T-cell (primary cell): Measurements from ENCODE around the gene ENTPD6. TPM values are rescaled to one million over a fixed set of nuclear protein-coding genes. Genes with fewer than 3 reads are reported as not detected.

Source experiments
- ATAC-seq, 4 experiments: fragments of 200-7000 bp in 3 of 4; fragments of 150-1000 bp in 1 of 4; cut with Tn5 transposase; replicated peaks in 1 of 4; 1 replicate in 3 of 4; 2 replicates in 1 of 4; pipeline ENCODE4 v1.10.0; 2021; ENCODE audit warnings: moderate library complexity in 3 of 4, mild to moderate bottlenecking in 2 of 4, moderate number of reproducible peaks in 1 of 4
- CTCF ChIA-PET, 2 donors: fragments of 300-600 bp; sonication (Branson Sonifier 250); formaldehyde crosslinking; loops; one replicate each; lab custom pipeline; 2022; ENCODE audit warnings: antibody characterized with exemption in 2 of 2; lab: Charles Lee
- POLR2A ChIA-PET, 2 donors: fragments of 300-600 bp; sonication (Branson Sonifier 250); formaldehyde crosslinking; loops; one replicate each; lab custom pipeline; 2022; ENCODE audit warnings: antibody characterized with exemption in 2 of 2; lab: Charles Lee
- DNase-seq, 35 experiments: peaks; one replicate each; pipeline versions ENCODE4 v3.0.0 to v3.0.0-alpha.2; 2013 to 2023
- H3K27ac ChIP-seq: one replicate; pipeline ENCODE4 v1.5.1; 2013; ENCODE audit warnings: low read length
- H3K27me3 ChIP-seq, 2 experiments: replicated peaks in 1 of 2; 1 replicate in 1 of 2; 2 replicates in 1 of 2; pipeline versions ENCODE4 v1.6.1 to v1.7.0; 2013; ENCODE audit warnings: low read length in 1 of 2, mixed read lengths in 1 of 2; ENCODE audit not compliant: control insufficient read depth in 2 of 2, insufficient read depth in 2 of 2; ENCODE audit errors: extremely low read depth in 1 of 2
- H3K36me3 ChIP-seq, 2 donors: 1 replicate in 1 of 2; 2 replicates in 1 of 2; pipeline versions ENCODE4 v1.6.1 to v1.7.0; 2013; ENCODE audit warnings: low read length in 1 of 2; ENCODE audit not compliant: control insufficient read depth in 2 of 2, insufficient read depth in 1 of 2; ENCODE audit errors: extremely low read depth in 1 of 2
- H3K4me1 ChIP-seq, 2 experiments: 1 replicate in 1 of 2; 2 replicates in 1 of 2; pipeline versions ENCODE4 v1.6.1 to v1.7.0; 2013; ENCODE audit warnings: low read length in 2 of 2, mixed read lengths in 1 of 2; ENCODE audit not compliant: insufficient read depth in 2 of 2, control insufficient read depth in 1 of 2; ENCODE audit errors: extremely low read depth in 1 of 2
- H3K4me3 ChIP-seq, 2 donors: 1 replicate in 1 of 2; 2 replicates in 1 of 2; pipeline versions ENCODE4 v1.5.1 to v1.7.0; 2013; ENCODE audit warnings: mild to moderate bottlenecking in 2 of 2, low read length in 1 of 2, moderate library complexity in 1 of 2; ENCODE audit not compliant: control insufficient read depth in 1 of 2; ENCODE audit errors: extremely low read depth in 1 of 2
- H3K9me3 ChIP-seq: 2 replicates; pipeline ENCODE4 v1.7.0; 2013
- H3K27ac Mint-ChIP-seq, 2 donors: one replicate each; pipeline ENCODE4 v1.8.0; 2020 to 2021; ENCODE audit warnings: mild to moderate bottlenecking in 2 of 2, mixed read lengths in 2 of 2
- H3K27me3 Mint-ChIP-seq, 2 donors: one replicate each; pipeline ENCODE4 v1.8.0; 2021 to 2022; ENCODE audit warnings: mixed read lengths in 2 of 2
- H3K36me3 Mint-ChIP-seq: one replicate; pipeline ENCODE4 v1.8.0; 2021; ENCODE audit warnings: mixed read lengths
- H3K4me1 Mint-ChIP-seq, 3 donors: one replicate each; pipeline ENCODE4 v1.8.0; 2020 to 2022; ENCODE audit warnings: mixed read lengths in 3 of 3, mild to moderate bottlenecking in 1 of 3
- H3K4me3 Mint-ChIP-seq, 3 donors: one replicate each; pipeline ENCODE4 v1.8.0; 2020 to 2022; ENCODE audit warnings: mild to moderate bottlenecking in 3 of 3, mixed read lengths in 3 of 3, moderate library complexity in 3 of 3
- H3K9me3 Mint-ChIP-seq, 3 donors: one replicate each; pipeline ENCODE4 v1.8.0; 2020 to 2022; ENCODE audit warnings: mixed read lengths in 3 of 3
- WGBS: methylation state at CpG from one replicate; pipeline ENCODE4 v1.1.5; 2013; ENCODE audit warnings: missing lambda C conversion rate; ENCODE audit not compliant: insufficient coverage; 5-methylcytosine and 5-hydroxymethylcytosine counted together
- total RNA-seq, 35 experiments: library from RNA in 6 of 35; stranded (reverse) in 6 of 35; fragments of 120-200 nt in 1 of 35; gene quantifications; one replicate each; pipeline versions ENCODE4 v1.2.1 to v1.2.4 and lab custom pipeline; 2013 to 2026

Gene ENTPD6
- total RNA-seq, 5 donors from 2014 or later (not counting 1 experiment from before 2014, with no cell fraction given) = 80.5 to 102 (median 90.9) TPM

DNA sequence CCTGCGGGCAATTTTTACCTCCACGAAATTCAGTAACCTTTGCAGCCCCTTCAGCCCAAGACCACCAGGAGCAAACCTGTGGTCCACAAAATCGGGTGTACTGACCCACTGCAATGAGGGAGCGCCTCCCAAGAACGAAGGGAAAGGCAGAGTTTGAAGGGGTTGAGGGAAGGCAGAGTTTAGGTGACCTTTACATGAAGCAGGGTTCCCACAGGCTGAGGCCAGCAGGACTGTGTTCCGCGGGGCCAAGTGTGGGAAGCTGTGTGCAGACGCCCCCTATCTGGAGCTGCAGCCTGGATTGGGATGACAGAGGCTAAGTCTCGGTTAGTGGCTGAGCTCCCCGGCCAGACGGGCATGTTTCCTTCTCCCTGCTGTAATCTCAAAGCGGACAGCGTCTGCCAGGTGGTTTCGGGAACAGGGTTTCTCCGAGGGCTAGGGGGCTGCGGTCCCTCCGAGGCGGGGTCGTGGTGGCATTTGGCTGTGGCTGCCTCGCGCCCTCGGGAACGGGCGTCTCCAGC lies 51.5 kb downstream of the ENTPD6 start:
- H3K36me3 Mint-ChIP-seq = no peaks in the 10 kb centered on the region
- Histone ChIP-seq H3K27ac (peak overlapping the region; percentile 38), H3K9me3 (no peaks in the 10 kb centered on the region), H3K4me3 (peak overlapping the region; percentile 75 to 100), H3K4me1 (peaks cover 14 to 29% of the 10 kb centered on the region in 2 experiments), H3K27me3 (peaks cover 0 to 14% of the 10 kb centered on the region in 2 experiments), H3K36me3 (no peaks in the 10 kb centered on the region)
- peak in 7 of 35 experiments; percentile 4 to 39 (median 12) for DNase-seq
- H3K9me3 Mint-ChIP-seq = no peaks in the 10 kb centered on the region
- H3K4me1 Mint-ChIP-seq = peaks cover 41 to 48% (median 43%) of the 10 kb centered on the region in 3 donors
- ATAC-seq = peak in 2 of 4 experiments; percentile 0 to 1
- POLR2A ChIA-PET = no interaction called here
- peak overlapping the region; percentile 92 to 94 (median 92) for H3K4me3 Mint-ChIP-seq
- CTCF ChIA-PET = interaction anchor here (1.1 to 1.5 kb wide), 4 partner anchors 47 to 253 kb away, joined by 3 to 4 read pairs (median 3); partner anchors contain the start of gene GINS1 (in 1 of the 2)
- WGBS = 20% methylated on average over 23 of the region's 24 CpGs
- peak overlapping the region; percentile 67 to 79 for H3K27ac Mint-ChIP-seq
- H3K27me3 Mint-ChIP-seq = peaks cover 3 to 6% of the 10 kb centered on the region in 2 donors

DNA sequence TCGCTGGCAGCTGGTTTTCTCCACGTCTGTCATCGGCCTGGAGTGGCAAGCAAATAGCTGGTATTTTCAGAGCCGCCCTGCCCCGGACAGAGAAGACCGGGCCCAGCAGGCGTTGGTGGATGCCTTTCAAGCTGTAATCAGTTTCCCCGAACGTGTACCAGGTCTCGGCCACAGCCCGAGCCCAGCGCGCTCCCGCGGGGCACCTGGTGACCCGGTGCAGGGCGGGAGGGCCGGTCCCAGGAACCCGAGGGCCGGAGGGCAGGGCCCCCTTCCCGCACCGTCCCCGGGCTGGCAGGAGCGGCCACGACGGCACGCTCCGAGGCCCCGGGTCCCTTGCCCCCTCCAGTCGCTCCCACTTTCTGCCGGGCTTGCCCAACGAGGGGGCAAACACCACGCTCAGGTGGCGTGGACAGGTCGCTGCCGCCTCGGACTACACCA lies 52.0 kb downstream of the ENTPD6 start:
- peaks cover 44 to 52% (median 47%) of the 10 kb centered on the region in 3 donors for H3K4me1 Mint-ChIP-seq
- peak in 7 of 35 experiments; percentile 6 to 26 (median 9) for DNase-seq
- H3K4me3 Mint-ChIP-seq = peak overlapping the region; percentile 92 to 94 (median 92)
- peak; percentile 28 to 52 (median 38) for ATAC-seq
- H3K27me3 Mint-ChIP-seq = peaks cover 0 to 1% of the 10 kb centered on the region in 2 donors
- peak overlapping the region in 1 of 2 donors; percentile 79 for H3K27ac Mint-ChIP-seq
- Histone ChIP-seq H3K4me3 (peak overlapping the region; percentile 75 to 100), H3K4me1 (peaks cover 14 to 29% of the 10 kb centered on the region in 2 experiments), H3K27me3 (peaks cover 0 to 9% of the 10 kb centered on the region in 2 experiments), H3K27ac (peak overlapping the region; percentile 38), H3K9me3 (no peaks in the 10 kb centered on the region), H3K36me3 (peaks cover 0 to 1% of the 10 kb centered on the region in 2 donors)
- CTCF ChIA-PET = interaction anchor here in 1 of 2 donors (1.0 to 1.5 kb wide), 4 partner anchors 13 to 254 kb away, joined by 3 to 4 read pairs (median 4); partner anchors contain the start of gene GINS1
- H3K36me3 Mint-ChIP-seq = no peaks in the 10 kb centered on the region
- H3K9me3 Mint-ChIP-seq = no peaks in the 10 kb centered on the region
- WGBS = under 1% methylated on average over 35 of the region's 37 CpGs
- POLR2A ChIA-PET = interaction anchor here in 1 of 2 donors (0.5 kb wide), 1 partner anchor 167 kb away, joined by 9 read pairs; no protein-coding TSS in a partner anchor

DNA sequence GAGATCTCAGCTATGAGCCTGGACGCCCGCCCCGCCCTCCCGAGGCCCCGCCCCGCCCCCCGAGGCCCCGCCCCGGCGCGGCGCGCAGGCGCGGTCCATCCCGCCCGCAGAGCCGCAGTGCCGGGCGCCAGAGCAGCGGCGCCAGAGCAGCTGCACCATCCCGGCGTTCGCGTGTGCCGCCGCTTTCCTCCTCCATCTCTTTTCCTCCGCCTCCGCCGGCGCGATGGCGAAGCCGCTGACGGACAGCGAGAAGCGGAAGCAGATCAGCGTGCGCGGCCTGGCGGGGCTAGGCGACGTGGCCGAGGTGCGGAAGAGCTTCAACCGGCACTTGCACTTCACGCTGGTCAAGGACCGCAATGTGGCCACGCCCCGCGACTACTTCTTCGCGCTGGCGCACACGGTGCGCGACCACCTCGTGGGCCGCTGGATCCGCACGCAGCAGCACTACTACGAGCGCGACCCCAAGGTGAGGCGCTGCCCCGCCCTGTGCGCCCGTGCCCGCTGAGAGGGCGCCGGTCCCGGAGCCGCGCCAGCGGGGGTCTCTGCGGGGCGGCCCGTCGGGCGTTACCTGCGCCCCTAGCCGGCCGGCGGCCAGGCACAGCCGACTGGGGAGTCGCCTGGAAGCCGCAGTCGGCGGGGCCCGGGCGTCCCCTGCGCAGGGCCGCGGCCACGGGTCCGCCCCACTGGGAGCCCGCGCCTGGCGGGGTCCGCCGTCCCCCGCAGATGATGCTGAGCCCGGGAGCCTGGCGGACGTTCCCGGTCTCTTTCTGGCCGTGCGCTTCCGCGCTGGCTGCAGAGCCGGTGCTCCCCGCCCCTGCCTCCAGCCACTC lies 52.7 kb downstream of the ENTPD6 start, which contains the start of gene PYGB:
PYGB (plus strand) TSS at position 130 of the 830 bp plus-strand sequence; CDS start at position 224, 94 bp downstream.
- ATAC-seq (peak; percentile 85 to 91 (median 86)), DNase-seq (peak; percentile 34 to 85 (median 60))
- Mint-ChIP-seq H3K27ac (peak within 1 kb of the TSS; percentile 81 to 87), H3K4me3 (peak within 1 kb of the TSS; percentile 92 to 96 (median 92)), H3K9me3 (no peaks in the 10 kb centered on the region), H3K4me1 (peaks cover 44 to 52% (median 50%) of the 10 kb centered on the region in 3 donors), H3K36me3 (no peaks in the 10 kb centered on the region), H3K27me3 (no peaks in the 10 kb centered on the region)
- H3K4me1 ChIP-seq = peaks cover 14 to 29% of the 10 kb centered on the region in 2 experiments
- ChIA-PET POLR2A (interaction anchor here in 1 of 2 donors (0.5 kb wide), 1 partner anchor 166 kb away, joined by 9 read pairs; no protein-coding TSS in a partner anchor), CTCF (interaction anchor here in 1 of 2 donors (1.0 to 1.5 kb wide), 4 partner anchors 13 to 254 kb away, joined by 3 to 4 read pairs (median 4); partner anchors contain the start of gene GINS1)
- H3K27me3 ChIP-seq = peaks cover 0 to 9% of the 10 kb centered on the region in 2 experiments
- H3K4me3 ChIP-seq = peak within 1 kb of the TSS; percentile 75 to 100
- peaks cover 0 to 3% of the 10 kb centered on the region in 2 donors for H3K36me3 ChIP-seq
- no peaks in the 10 kb centered on the region for H3K9me3 ChIP-seq
- peak within 1 kb of the TSS; percentile 38 for H3K27ac ChIP-seq
- under 1% methylated on average over 113 of the region's 113 CpGs for WGBS

DNA sequence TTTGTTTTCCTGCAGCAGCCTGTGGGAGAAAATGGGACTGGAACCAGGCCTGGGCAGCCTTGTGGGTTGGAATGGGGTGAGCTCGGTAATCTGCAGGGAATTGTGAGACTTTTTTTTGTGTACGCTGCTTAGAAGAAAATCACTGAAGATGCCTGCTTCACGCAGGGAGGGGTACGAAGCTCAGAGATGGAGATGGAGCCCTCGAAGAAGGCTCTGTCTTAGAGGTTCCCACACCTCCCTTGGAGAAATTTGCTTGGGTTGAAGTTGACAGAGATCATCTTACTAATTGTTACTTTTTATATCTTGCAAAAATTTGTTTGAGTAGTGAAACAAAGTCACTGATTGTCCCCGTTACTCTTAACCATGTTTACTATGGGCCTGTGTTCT lies 53.3 kb downstream of the ENTPD6 start:
- H3K4me1 Mint-ChIP-seq = peaks cover 44 to 53% (median 50%) of the 10 kb centered on the region in 3 donors
- Histone ChIP-seq H3K4me1 (peaks cover 14 to 29% of the 10 kb centered on the region in 2 experiments), H3K9me3 (no peaks in the 10 kb centered on the region), H3K27ac (no peak overlapping the region), H3K27me3 (peaks cover 0 to 9% of the 10 kb centered on the region in 2 experiments), H3K4me3 (peak overlapping the region; percentile 74 to 100), H3K36me3 (peaks cover 0 to 3% of the 10 kb centered on the region in 2 donors)
- 0% methylated on average over 3 of the region's 6 CpGs for WGBS
- no peaks in the 10 kb centered on the region for H3K36me3 Mint-ChIP-seq
- ATAC-seq (no peak), DNase-seq (peak in 3 of 35 experiments; percentile 6 to 21 (median 6))
- ChIA-PET CTCF (interaction anchor here in 1 of 2 donors (0.6 to 1.4 kb wide), 2 partner anchors 150 to 255 kb away, joined by 3 to 4 read pairs; no protein-coding TSS in a partner anchor), POLR2A (no interaction called here)
- peak overlapping the region; percentile 81 to 82 for H3K27ac Mint-ChIP-seq
- H3K27me3 Mint-ChIP-seq = no peaks in the 10 kb centered on the region
- no peaks in the 10 kb centered on the region for H3K9me3 Mint-ChIP-seq
- peak overlapping the region; percentile 89 to 96 (median 92) for H3K4me3 Mint-ChIP-seq

DNA sequence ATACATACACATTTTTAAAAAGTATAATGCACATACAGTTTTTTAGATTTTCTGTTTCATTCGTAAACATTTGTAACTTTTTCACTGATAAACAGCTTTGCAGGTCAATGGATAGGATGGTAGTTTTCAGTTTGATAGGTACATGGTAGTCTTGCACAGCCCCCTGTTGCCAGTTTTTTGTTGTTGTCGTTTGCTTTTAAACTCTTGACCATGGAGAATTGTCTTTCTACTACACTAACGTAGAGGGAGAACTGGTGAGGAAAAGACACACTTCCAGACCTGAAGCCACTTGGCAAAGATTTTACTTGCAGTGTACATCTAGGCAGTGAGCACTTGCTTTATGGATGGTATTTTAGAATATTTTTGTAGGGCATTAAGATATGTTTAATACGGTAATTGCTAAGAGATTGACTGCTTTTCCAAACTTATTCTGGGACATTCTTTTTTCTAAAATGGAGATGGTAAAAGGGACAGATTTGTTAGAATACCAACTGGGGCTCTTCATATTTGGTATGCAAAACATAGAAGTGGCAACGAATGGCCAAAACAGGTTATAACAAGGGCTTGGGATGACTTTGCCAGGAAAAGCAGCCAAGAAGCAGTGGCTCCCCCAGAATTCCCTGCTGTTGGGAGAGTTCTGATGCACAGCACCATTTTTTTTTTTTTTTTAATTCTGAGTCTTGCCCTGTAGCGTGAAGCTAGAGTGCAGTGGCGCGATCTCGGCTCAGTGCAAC lies 53.9 kb downstream of the ENTPD6 start:
- Mint-ChIP-seq H3K4me1 (peaks cover 44 to 54% (median 50%) of the 10 kb centered on the region in 3 donors), H3K27ac (peak overlapping the region; percentile 81 to 82), H3K9me3 (no peaks in the 10 kb centered on the region), H3K36me3 (no peaks in the 10 kb centered on the region), H3K4me3 (peak overlapping the region; percentile 89 to 96 (median 92)), H3K27me3 (no peaks in the 10 kb centered on the region)
- Histone ChIP-seq H3K4me1 (peaks cover 14 to 29% of the 10 kb centered on the region in 2 experiments), H3K27me3 (peaks cover 0 to 9% of the 10 kb centered on the region in 2 experiments), H3K27ac (no peak overlapping the region), H3K36me3 (peaks cover 0 to 3% of the 10 kb centered on the region in 2 donors), H3K4me3 (peak overlapping the region; percentile 74 to 100), H3K9me3 (no peaks in the 10 kb centered on the region)
- ATAC-seq = no peak
- DNase-seq = no peak
- 93% methylated on average over 3 of the region's 9 CpGs for WGBS
- ChIA-PET CTCF (interaction anchor here in 1 of 2 donors (0.6 kb wide), 1 partner anchor 150 kb away, joined by 3 read pairs; no protein-coding TSS in a partner anchor), POLR2A (interaction anchor here in 1 of 2 donors (0.6 kb wide), 1 partner anchor 799 kb away, joined by 4 read pairs; no protein-coding TSS in a partner anchor)
